Keratinocyte (primary cell): Measurements from ENCODE around the gene TBC1D5. TPM values are rescaled to one million over a fixed set of nuclear protein-coding genes. Genes with fewer than 3 reads are reported as not detected.

Experiments used
- DNase-seq: peaks from one replicate; pipeline ENCODE4 v3.0.0-alpha.2; 2011; ENCODE audit warnings: low read depth, missing footprints, low spot score
- FAIRE-seq: peaks from 2 replicates; lab custom pipeline; 2011; peaks lifted over from hg19 to GRCh38; lab: Jason Lieb, UNC
- H2AFZ ChIP-seq: 2 replicates; pipeline ENCODE4 v1.6.0; 2012; ENCODE audit warnings: low read length, control low read depth, inconsistent platforms; ENCODE audit not compliant: control insufficient read depth
- H3K27ac ChIP-seq: 2 replicates; pipeline ENCODE4 v1.5.1; 2011; ENCODE audit warnings: low read length; ENCODE audit not compliant: control insufficient read depth, insufficient read depth
- H3K27me3 ChIP-seq: 3 replicates; pipeline ENCODE4 v1.6.0; 2011; ENCODE audit warnings: low read length; ENCODE audit not compliant: control insufficient read depth, insufficient read depth; ENCODE audit errors: extremely low read depth
- H3K36me3 ChIP-seq, 2 experiments: 2 replicates in 1 of 2; 3 replicates in 1 of 2; pipeline ENCODE4 v1.5.1; 2011; ENCODE audit warnings: low read length in 2 of 2, mild to moderate bottlenecking in 1 of 2; ENCODE audit not compliant: control insufficient read depth in 2 of 2, insufficient read depth in 2 of 2; ENCODE audit errors: extremely low read depth in 1 of 2
- H3K4me1 ChIP-seq: 3 replicates; pipeline ENCODE4 v1.5.1; 2011; ENCODE audit warnings: low read length; ENCODE audit not compliant: control insufficient read depth, insufficient read depth; ENCODE audit errors: extremely low read depth
- H3K4me2 ChIP-seq: 3 replicates; pipeline ENCODE4 v1.6.0; 2011; ENCODE audit warnings: low read depth, low read length; ENCODE audit not compliant: control insufficient read depth, insufficient read depth; ENCODE audit errors: extremely low read depth
- H3K4me3 ChIP-seq, 3 experiments: fragments of 200-600 bp in 1 of 3; sonication (generic) in 1 of 3; 2 replicates in 2 of 3; 3 replicates in 1 of 3; pipeline ENCODE4 v1.5.1; 2011 to 2016; ENCODE audit warnings: low read length in 3 of 3, mild to moderate bottlenecking in 3 of 3, control low read depth in 2 of 3, inconsistent platforms in 1 of 3, low read depth in 1 of 3, mixed read lengths in 1 of 3, mixed run types in 1 of 3, moderate library complexity in 1 of 3; ENCODE audit not compliant: control insufficient read depth in 2 of 3, insufficient read depth in 2 of 3; ENCODE audit errors: extremely low read depth in 1 of 3
- H3K79me2 ChIP-seq: 2 replicates; pipeline ENCODE4 v1.6.0; 2012; ENCODE audit warnings: low read length; ENCODE audit not compliant: control insufficient read depth, insufficient read depth
- H3K9ac ChIP-seq: 3 replicates; pipeline ENCODE4 v1.6.0; 2011; ENCODE audit warnings: low read length; ENCODE audit not compliant: control insufficient read depth, insufficient read depth; ENCODE audit errors: extremely low read depth
- H3K9me1 ChIP-seq: 3 replicates; pipeline ENCODE4 v1.6.0; 2011; ENCODE audit warnings: low read length; ENCODE audit not compliant: control insufficient read depth, insufficient read depth; ENCODE audit errors: extremely low read depth
- H3K9me3 ChIP-seq: 2 replicates; pipeline ENCODE4 v1.5.1; 2012; ENCODE audit warnings: low read depth, low read length; ENCODE audit not compliant: control insufficient read depth
- H4K20me1 ChIP-seq: 3 replicates; pipeline ENCODE4 v1.6.0; 2011; ENCODE audit warnings: low read length; ENCODE audit not compliant: control insufficient read depth, insufficient read depth; ENCODE audit errors: extremely low read depth
- EZH2 ChIP-seq: IDR thresholded peaks from one replicate; pipeline ENCODE4 v1.6.1; 2012; ENCODE audit warnings: inconsistent platforms, mild to moderate bottlenecking, low read length, moderate library complexity
- dilution Hi-C: fragments of 300-500 bp; cut with MboI; formaldehyde crosslinking; loops from one replicate; pipeline ENCODE4 v1.7.0; 2020; ENCODE audit warnings: low sequenced_read_pairs; ENCODE audit not compliant: extremely low pct_ligation_motif_present
- polyA plus RNA-seq, 5 experiments: library from polyadenylated mRNA; depleted of rRNA in 3 of 5; stranded (reverse) in 3 of 5; stranded (forward) in 1 of 5; unstranded in 1 of 5; fragments of >200 nt; gene quantifications; 1 replicate in 1 of 5; 2 replicates in 3 of 5; 3 replicates in 1 of 5; pipeline versions ENCODE4 v1.2.1 to v1.2.3, GENCODE V29; 2011 to 2012; ENCODE audit warnings: missing spikeins in 2 of 5, low read depth in 1 of 5, low replicate concordance in 1 of 5
- TF ChIP-seq, protein P1 (sequence below), 3 experiments: IDR thresholded peaks in 1 of 3; conservative IDR thresholded peaks in 1 of 3; optimal IDR thresholded peaks in 1 of 3; 2 replicates in 2 of 3; 3 replicates in 1 of 3; pipeline versions ENCODE3 to v1.5.1; 2011; ENCODE audit warnings: low read length in 3 of 3, mild to moderate bottlenecking in 3 of 3, moderate library complexity in 2 of 3, control low read depth in 1 of 3, inconsistent platforms in 1 of 3; ENCODE audit not compliant: insufficient read depth in 2 of 3; ENCODE audit errors: extremely low read depth in 1 of 3

The TBC1D5 gene
- polyA plus RNA-seq, 1 donor (not counting 4 experiments of a cell fraction or from before 2014, with no cell fraction given), result 25.8 TPM

GRCh38 chr3:17581421-17582080 lies 160.9 kb downstream of the TBC1D5 start:
- Histone ChIP-seq H3K4me3 (no peak overlapping the region), H3K79me2 (no peaks in the 10 kb centered on the region), H3K36me3 (no peaks in the 10 kb centered on the region), H3K27me3 (no peaks in the 10 kb centered on the region), H3K4me1 (peaks cover 44% of the 10 kb centered on the region), H3K27ac (peak overlapping the region; percentile 32), H3K9me1 (no peaks in the 10 kb centered on the region), H3K9ac (no peak overlapping the region), H3K4me2 (peak overlapping the region; percentile 39), H3K9me3 (no peaks in the 10 kb centered on the region), H2AFZ (no peak overlapping the region), H4K20me1 (no peaks in the 10 kb centered on the region)
- DNase-seq (no peak), FAIRE-seq (peak; percentile 46)
- no peak for TF ChIP-seq EZH2
- TF ChIP-seq, protein P1, sequence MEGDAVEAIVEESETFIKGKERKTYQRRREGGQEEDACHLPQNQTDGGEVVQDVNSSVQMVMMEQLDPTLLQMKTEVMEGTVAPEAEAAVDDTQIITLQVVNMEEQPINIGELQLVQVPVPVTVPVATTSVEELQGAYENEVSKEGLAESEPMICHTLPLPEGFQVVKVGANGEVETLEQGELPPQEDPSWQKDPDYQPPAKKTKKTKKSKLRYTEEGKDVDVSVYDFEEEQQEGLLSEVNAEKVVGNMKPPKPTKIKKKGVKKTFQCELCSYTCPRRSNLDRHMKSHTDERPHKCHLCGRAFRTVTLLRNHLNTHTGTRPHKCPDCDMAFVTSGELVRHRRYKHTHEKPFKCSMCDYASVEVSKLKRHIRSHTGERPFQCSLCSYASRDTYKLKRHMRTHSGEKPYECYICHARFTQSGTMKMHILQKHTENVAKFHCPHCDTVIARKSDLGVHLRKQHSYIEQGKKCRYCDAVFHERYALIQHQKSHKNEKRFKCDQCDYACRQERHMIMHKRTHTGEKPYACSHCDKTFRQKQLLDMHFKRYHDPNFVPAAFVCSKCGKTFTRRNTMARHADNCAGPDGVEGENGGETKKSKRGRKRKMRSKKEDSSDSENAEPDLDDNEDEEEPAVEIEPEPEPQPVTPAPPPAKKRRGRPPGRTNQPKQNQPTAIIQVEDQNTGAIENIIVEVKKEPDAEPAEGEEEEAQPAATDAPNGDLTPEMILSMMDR (optimal IDR thresholded peaks at IDR 0.05 in 1 of 3, IDR thresholded peaks at IDR 0.05 in 1 of 3, conservative IDR thresholded peaks at IDR 0.05 in 1 of 3; ENCODE audit: extremely low read depth in 1 of 3, insufficient read depth in 2 of 3, low read length in 3 of 3), result no peak
- dilution Hi-C loops, result no loop called here

DNA sequence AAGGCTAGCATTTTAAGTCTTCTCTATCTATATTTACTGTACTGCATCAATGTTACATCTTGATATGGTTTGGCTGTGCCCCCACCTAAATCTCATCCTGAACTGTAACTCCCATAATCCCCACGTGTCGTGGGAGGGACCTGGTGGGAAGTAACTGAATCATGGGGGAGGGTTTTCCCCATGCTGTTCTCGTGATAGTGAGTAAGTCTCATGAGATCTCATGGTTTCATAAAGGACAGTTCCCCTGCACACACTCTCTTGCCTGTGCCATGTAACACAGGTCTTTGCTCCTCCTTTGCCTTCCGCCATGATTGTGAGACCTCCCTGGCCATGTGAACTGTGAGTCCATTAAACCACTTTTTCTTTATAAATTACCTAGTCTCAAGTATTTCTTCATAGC lies 161.5 kb downstream of the TBC1D5 start:
- dilution Hi-C loops, result no loop called here

More for the DNA sequence above, 161.5 kb downstream of the TBC1D5 start:
- H3K4me1 ChIP-seq, result peaks cover 44% of the 10 kb centered on the region
- H3K9me3 ChIP-seq, result no peaks in the 10 kb centered on the region
- H3K79me2 ChIP-seq, result no peaks in the 10 kb centered on the region
- peak overlapping the region; percentile 32 for H3K27ac ChIP-seq
- no peak for TF ChIP-seq EZH2
- TF ChIP-seq, protein P1 (optimal IDR thresholded peaks at IDR 0.05 in 1 of 3, IDR thresholded peaks at IDR 0.05 in 1 of 3, conservative IDR thresholded peaks at IDR 0.05 in 1 of 3; ENCODE audit: extremely low read depth in 1 of 3, insufficient read depth in 2 of 3, low read length in 3 of 3), result no peak
- no peak for DNase-seq
- peak overlapping the region; percentile 31 for H3K4me2 ChIP-seq
- H3K27me3 ChIP-seq, result no peaks in the 10 kb centered on the region
- no peaks in the 10 kb centered on the region for H3K36me3 ChIP-seq
- H4K20me1 ChIP-seq, result no peaks in the 10 kb centered on the region
- FAIRE-seq, result no peak
- H3K9ac ChIP-seq, result no peak overlapping the region
- H3K4me3 ChIP-seq, result no peak overlapping the region
- H3K9me1 ChIP-seq, result no peaks in the 10 kb centered on the region
- no peak overlapping the region for H2AFZ ChIP-seq
